IMR-90 (cell line): ENCODE data around the gene MRPS9. TPM values are rescaled to one million over a fixed set of nuclear protein-coding genes. Genes with fewer than 3 reads are reported as not detected.

Experiments used
- ATAC-seq: fragments of 200-7000 bp; cut with Tn5 transposase; 2 replicates; pipeline ENCODE4 v1.9.1; 2020; ENCODE audit warnings: low read depth, mild to moderate bottlenecking, moderate library complexity
- BruUV-seq: library from RNA; stranded (reverse); fragments of 400-500 nt; replicated peaks from 2 replicates; lab custom pipeline; 2021; lab: Mats Ljungman, UMichigan
- CTCF ChIA-PET: fragments of 300-600 bp; formaldehyde crosslinking; extraction: SDS; loops from one replicate; lab custom pipeline; 2021; ENCODE audit warnings: antibody characterized with exemption; lab: Yijun Ruan, JAX
- POLR2A ChIA-PET: fragments of 300-600 bp; sonication (Branson Sonifier 250); formaldehyde crosslinking; loops from one replicate; lab custom pipeline; 2022; ENCODE audit warnings: antibody characterized with exemption; ENCODE audit not compliant: unreplicated experiment; lab: Charles Lee
- DNase-seq: peaks from one replicate; pipeline ENCODE4 v3.0.0; 2013
- H2AFZ ChIP-seq: replicated peaks from 2 replicates; pipeline ENCODE3; 2013; ENCODE audit warnings: low read length, mild to moderate bottlenecking; ENCODE audit not compliant: poor library complexity
- H2AK5ac ChIP-seq: 2 replicates; pipeline ENCODE4 v1.6.1; 2013; ENCODE audit warnings: low read depth, low read length, inconsistent platforms
- H2AK9ac ChIP-seq: replicated peaks from 2 replicates; pipeline ENCODE3; 2013; ENCODE audit warnings: mild to moderate bottlenecking, low read depth, low read length, moderate library complexity; ENCODE audit not compliant: poor library complexity
- H2BK120ac ChIP-seq: 2 replicates; pipeline ENCODE4 v1.6.1; 2013; ENCODE audit warnings: low read depth, low read length, inconsistent platforms
- H2BK15ac ChIP-seq: 3 replicates; pipeline ENCODE4 v1.6.1; 2013; ENCODE audit warnings: low read depth, low read length, inconsistent platforms
- H2BK20ac ChIP-seq: 2 replicates; pipeline ENCODE4 v1.6.1; 2013; ENCODE audit warnings: low read depth, mild to moderate bottlenecking, inconsistent platforms, low read length, moderate library complexity
- H2BK5ac ChIP-seq: 2 replicates; pipeline ENCODE4 v1.6.1; 2013; ENCODE audit warnings: mild to moderate bottlenecking, low read depth, low read length, inconsistent platforms; ENCODE audit not compliant: poor library complexity, severe bottlenecking
- H3K14ac ChIP-seq: replicated peaks from 2 replicates; pipeline ENCODE4 v1.6.1; 2013; ENCODE audit warnings: low read depth, low read length, inconsistent platforms
- H3K18ac ChIP-seq: 2 replicates; pipeline ENCODE4 v1.6.1; 2013; ENCODE audit warnings: low read depth, low read length, control low read depth
- H3K23ac ChIP-seq: 2 replicates; pipeline ENCODE4 v1.6.1; 2013; ENCODE audit warnings: low read depth, low read length, inconsistent platforms
- H3K27ac ChIP-seq: 2 replicates; pipeline ENCODE4 v1.5.1; 2013; ENCODE audit warnings: mild to moderate bottlenecking, control low read depth, low read length; ENCODE audit not compliant: insufficient read depth
- H3K27me3 ChIP-seq: 2 replicates; pipeline ENCODE4 v1.6.1; 2013; ENCODE audit warnings: low read length; ENCODE audit not compliant: control insufficient read depth, insufficient read depth
- H3K36me3 ChIP-seq: 2 replicates; pipeline ENCODE4 v1.6.1; 2013; ENCODE audit warnings: low read length, mixed read lengths; ENCODE audit not compliant: control insufficient read depth, insufficient read depth
- H3K4ac ChIP-seq: 2 replicates; pipeline ENCODE4 v1.6.1; 2013; ENCODE audit warnings: low read depth, low read length, inconsistent platforms
- H3K4me1 ChIP-seq: 2 replicates; pipeline ENCODE4 v1.6.1; 2013; ENCODE audit warnings: low read length, mixed read lengths; ENCODE audit not compliant: control insufficient read depth, insufficient read depth
- H3K4me2 ChIP-seq: 2 replicates; pipeline ENCODE4 v1.6.1; 2013; ENCODE audit warnings: low read depth, mild to moderate bottlenecking, control low read depth, low read length, moderate library complexity
- H3K4me3 ChIP-seq: 2 replicates; pipeline ENCODE4 v1.5.1; 2013; ENCODE audit warnings: low read depth, mild to moderate bottlenecking, control low read depth, low read length, moderate library complexity; ENCODE audit not compliant: insufficient read depth
- H3K56ac ChIP-seq: 2 replicates; pipeline ENCODE4 v1.6.1; 2013; ENCODE audit warnings: low read length, inconsistent platforms; ENCODE audit not compliant: insufficient read depth; ENCODE audit errors: extremely low read depth
- H3K79me1 ChIP-seq, 2 experiments: 2 replicates each; pipeline ENCODE4 v1.6.1; 2013; ENCODE audit warnings: low read length in 2 of 2, inconsistent platforms in 1 of 2, low read depth in 1 of 2
- H3K9ac ChIP-seq: 2 replicates; pipeline ENCODE4 v1.6.1; 2013; ENCODE audit warnings: low read depth, low read length, control low read depth
- H3K9me1 ChIP-seq: 2 replicates; pipeline ENCODE4 v1.6.1; 2013; ENCODE audit warnings: low read length, inconsistent platforms; ENCODE audit not compliant: insufficient read depth
- H3K9me3 ChIP-seq: 2 replicates; pipeline ENCODE4 v1.6.1; 2013; ENCODE audit warnings: low read length; ENCODE audit not compliant: control insufficient read depth, insufficient read depth
- H4K20me1 ChIP-seq: 2 replicates; pipeline ENCODE4 v1.6.1; 2013; ENCODE audit warnings: low read length, inconsistent platforms; ENCODE audit not compliant: insufficient read depth
- H4K5ac ChIP-seq: 2 replicates; pipeline ENCODE4 v1.6.1; 2013; ENCODE audit warnings: mild to moderate bottlenecking, low read depth, low read length, control low read depth
- H4K8ac ChIP-seq, 2 experiments: 2 replicates each; pipeline ENCODE4 v1.6.1; 2013; ENCODE audit warnings: low read depth in 2 of 2, low read length in 2 of 2, control low read depth in 1 of 2, inconsistent platforms in 1 of 2
- H4K91ac ChIP-seq: 2 replicates; pipeline ENCODE4 v1.6.1; 2013; ENCODE audit warnings: low read depth, low read length, inconsistent platforms; ENCODE audit not compliant: insufficient read depth
- FOS ChIP-seq: fragments of 150-350 bp; IDR thresholded peaks from 2 replicates; pipeline ENCODE4 v1.6.1; 2016; ENCODE audit warnings: low read depth, low read length
- MAZ ChIP-seq: IDR thresholded peaks from 2 replicates; pipeline ENCODE4 v1.6.1; 2012; ENCODE audit warnings: low read depth, mild to moderate bottlenecking, low read length, improper control_type of control experiment, moderate library complexity, borderline replicate concordance
- MXI1 ChIP-seq: IDR thresholded peaks from 2 replicates; pipeline ENCODE4 v1.6.1; 2012; ENCODE audit warnings: low read depth, mild to moderate bottlenecking, low read length, moderate library complexity, borderline replicate concordance
- POLR2A ChIP-seq: IDR thresholded peaks from 2 replicates; pipeline ENCODE4 v1.6.1; 2012; ENCODE audit warnings: mild to moderate bottlenecking, low read depth, low read length
- SMC3 ChIP-seq: fragments of 150-350 bp; IDR thresholded peaks from 2 replicates; pipeline ENCODE4 v1.6.1; 2016; ENCODE audit warnings: low read depth, mild to moderate bottlenecking, antibody characterized with exemption, low read length, moderate library complexity
- WGBS, 2 experiments: methylation state at CpG; one replicate each; pipeline versions ENCODE4 v1.1.5 to v1.1.7; 2013; ENCODE audit warnings: missing lambda C conversion rate in 2 of 2; ENCODE audit not compliant: insufficient read length in 1 of 2; ENCODE audit errors: extremely low coverage in 2 of 2; 5-methylcytosine and 5-hydroxymethylcytosine counted together
- dilution Hi-C: fragments of 300-500 bp; cut with HindIII; formaldehyde crosslinking; loops from one replicate; pipeline ENCODE4 v1.14.3; 2018; ENCODE audit warnings: low sequenced_read_pairs; ENCODE audit not compliant: unreplicated experiment
- in situ Hi-C: fragments of 300-500 bp; cut with MboI; formaldehyde crosslinking; loops from 3 replicates; pipeline ENCODE4 v1.14.3; 2019; ENCODE audit warnings: low sequenced_read_pairs, inconsistent platforms, mixed read lengths
- intact Hi-C: fragments of 100-400 bp; cut with micrococcal nuclease; formaldehyde crosslinking; loops from 2 replicates; pipeline ENCODE4 v1.10.0; 2022
- polyA plus RNA-seq, 3 experiments: library from polyadenylated mRNA; depleted of rRNA; stranded (reverse); fragments of >200 nt; gene quantifications; 2 replicates each; pipeline ENCODE4 v1.2.3, GENCODE V29; 2012; ENCODE audit warnings: low replicate concordance in 1 of 3
- total RNA-seq: library from RNA; depleted of rRNA; stranded (reverse); fragments of >200 nt; gene quantifications from 2 replicates; pipeline ENCODE4 v1.2.3, GENCODE V29; 2012

MRPS9 gene
- total and polyA plus RNA-seq, 2 of the 4 experiments (the other 2 are of a cell fraction) = 20.6 to 27.7 TPM

- CTCF ChIA-PET = no interaction called here
These were observed 98.5 kb downstream of the MRPS9 start for GRCh38 chr2:105136394-105136793.

More at GRCh38 chr2:105136394-105136793, 98.5 kb downstream of the MRPS9 start:
- Histone ChIP-seq H2BK20ac (no peak overlapping the region), H3K27me3 (peaks cover 18% of the 10 kb centered on the region), H3K56ac (no peak overlapping the region), H2AK9ac (no peak overlapping the region), H3K9me1 (no peaks in the 10 kb centered on the region), H2BK5ac (no peak overlapping the region), H3K14ac (no peak overlapping the region), H3K4me1 (no peaks in the 10 kb centered on the region), H3K4me3 (no peak overlapping the region), H2AK5ac (no peak overlapping the region), H4K91ac (no peak overlapping the region), H3K23ac (no peak overlapping the region), H3K18ac (no peak overlapping the region), H4K8ac (no peak overlapping the region), H3K79me1 (no peaks in the 10 kb centered on the region), H3K4ac (no peak overlapping the region), H3K9ac (no peak overlapping the region), H2BK120ac (no peak overlapping the region), H3K27ac (no peak overlapping the region), H2BK15ac (no peak overlapping the region), H3K36me3 (no peaks in the 10 kb centered on the region), H3K4me2 (no peak overlapping the region), H4K5ac (no peak overlapping the region), H4K20me1 (no peaks in the 10 kb centered on the region), H2AFZ (no peak overlapping the region), H3K9me3 (no peaks in the 10 kb centered on the region)
- POLR2A ChIA-PET = no interaction called here
- dilution Hi-C loops (no loop called here), intact Hi-C loops (no loop called here), in situ Hi-C loops (no loop called here)
- no TSS peak for BruUV-seq
- TF ChIP-seq MXI1 (no peak), POLR2A (no peak), SMC3 (no peak), MAZ (no peak), FOS (no peak)
- no peak for DNase-seq
- 80% methylated on average over 1 of the region's 4 CpGs; no CpG with 5 or more reads in 1 of the 2 experiments for WGBS, 2 experiments
- ATAC-seq = no peak
